GF-D8 (cell line): ENCODE results near the gene ENPP3.
"Not testable (repeated sequence)": the region's sequence is repeated elsewhere in the genome, so short reads cannot be mapped to it uniquely, and the experiment has no call there.

ENCODE experiments used
- DNase-seq: peaks from one replicate; lab custom pipeline; 2025; lab: John Stamatoyannopoulos, UW

ENPP3 gene

GRCh38 chr6:131685266-131685780 lies 48.2 kb downstream of the ENPP3 start:
- DNase-seq: no peak

GRCh38 chr6:131687022-131687421 lies 49.9 kb downstream of the ENPP3 start:
- DNase-seq: no peak

DNA sequence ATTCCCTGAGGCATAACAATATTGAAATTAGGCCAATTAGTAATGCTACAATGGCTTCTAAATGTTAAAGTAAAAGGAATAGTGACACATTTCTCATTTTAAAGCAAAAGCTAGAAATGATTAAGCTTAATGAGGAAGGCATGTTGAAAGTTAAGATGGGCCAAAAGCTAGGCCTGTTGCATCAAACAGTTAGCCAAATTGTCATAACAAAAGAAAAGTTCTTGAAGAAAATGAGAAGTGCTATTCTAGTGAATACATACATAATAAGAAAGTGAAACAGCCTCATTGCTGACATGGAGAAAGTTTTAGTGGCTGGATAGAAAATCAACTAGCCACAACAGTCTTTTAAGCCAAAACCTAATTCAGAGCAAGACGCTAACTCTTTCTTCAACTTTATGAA lies 51.2 kb downstream of the ENPP3 start:
- DNase-seq: no peak

GRCh38 chr6:131692031-131692430 lies 54.9 kb downstream of the ENPP3 start:
- no peak for DNase-seq

DNA sequence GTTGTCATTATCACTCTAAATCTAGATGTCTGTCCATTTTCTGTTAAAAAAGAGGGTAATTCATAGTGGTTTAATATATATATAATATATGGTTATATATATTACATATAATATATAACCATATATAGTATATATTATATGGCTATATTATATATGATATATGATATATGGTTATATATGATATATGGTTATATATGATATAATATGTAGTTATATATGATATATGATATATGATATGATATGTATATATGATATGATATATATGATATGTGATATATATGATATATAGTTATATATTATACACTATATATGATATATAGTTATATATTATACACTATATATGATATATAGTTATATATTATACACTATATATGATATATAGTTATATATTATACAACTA lies 55.5 kb downstream of the ENPP3 start:
- DNase-seq: no peak

GRCh38 chr6:131693384-131693783 lies 56.3 kb downstream of the ENPP3 start:
- DNase-seq: no peak

- no peak for DNase-seq
These were observed 57.8 kb downstream of the ENPP3 start for GRCh38 chr6:131694832-131695426.

GRCh38 chr6:131696956-131697355 lies 59.9 kb downstream of the ENPP3 start:
- no peak for DNase-seq

DNA sequence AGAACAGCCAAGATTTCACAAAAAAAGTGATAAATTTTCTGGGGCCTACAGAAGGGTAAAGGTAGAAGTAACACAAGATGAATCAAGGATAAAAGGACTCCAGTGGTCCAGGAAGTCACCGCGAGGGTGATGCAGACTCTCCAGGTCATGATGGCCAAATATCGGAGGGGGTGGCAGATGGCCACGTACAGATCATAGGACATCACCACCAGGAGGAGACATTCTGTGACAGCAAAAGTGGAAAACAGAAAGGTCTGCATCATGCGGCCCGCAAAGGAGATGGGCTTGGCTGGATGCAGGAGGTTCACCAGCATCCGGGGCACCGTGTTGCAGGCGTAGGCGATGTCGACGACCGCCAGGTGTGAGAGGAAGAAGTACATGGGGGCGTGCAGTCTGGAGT lies 63.7 kb downstream of the ENPP3 start:
- DNase-seq: not testable (repeated sequence)

DNA sequence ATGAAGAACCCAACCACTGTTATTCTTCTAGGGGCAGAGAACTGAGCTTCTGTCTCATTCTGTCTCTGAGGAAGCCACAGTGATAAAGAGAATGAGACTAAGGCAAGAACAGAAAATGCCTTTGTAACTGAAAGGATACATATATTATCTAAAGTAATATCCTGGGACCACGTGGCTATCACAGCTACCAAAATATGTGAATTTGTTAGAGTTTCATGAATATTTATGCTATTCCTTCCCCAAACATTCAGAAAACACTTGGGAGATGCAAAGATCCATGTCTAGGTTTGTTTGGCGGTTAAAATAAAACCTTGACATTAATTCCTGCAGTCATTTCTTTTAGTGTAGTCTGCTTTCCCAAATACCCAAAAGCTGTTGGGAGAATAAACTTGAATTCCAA lies 66.8 kb downstream of the ENPP3 start:
- DNase-seq: not testable (repeated sequence)

GRCh38 chr6:131710917-131711316 lies 73.8 kb downstream of the ENPP3 start, which contains the start of gene CTAGE9:
TSS of gene CTAGE9 (minus strand) at chr6:131711017. CDS start at chr6:131711017, 0 bp downstream.
- DNase-seq: not testable (repeated sequence)

DNA sequence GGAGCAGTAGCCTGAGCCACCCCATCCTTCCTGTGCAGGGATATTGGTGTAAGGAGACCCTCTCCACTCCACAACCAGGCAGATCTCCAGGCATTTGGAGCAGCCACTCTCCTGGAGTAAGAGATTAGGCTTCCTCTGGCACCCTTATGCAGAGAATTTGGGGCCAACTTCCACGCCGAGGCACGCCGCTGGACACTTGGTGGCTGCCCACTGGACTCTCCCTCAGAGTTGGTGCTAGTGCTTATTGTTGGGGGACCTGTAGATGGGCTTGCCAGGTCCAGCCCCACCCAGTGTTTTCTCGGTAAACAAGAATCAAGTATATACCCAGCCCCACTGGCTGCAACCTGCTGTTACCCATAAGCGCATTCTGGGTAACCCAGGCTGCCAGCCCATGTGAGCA lies 78.5 kb downstream of the ENPP3 start:
- DNase-seq: not testable (repeated sequence)

DNA sequence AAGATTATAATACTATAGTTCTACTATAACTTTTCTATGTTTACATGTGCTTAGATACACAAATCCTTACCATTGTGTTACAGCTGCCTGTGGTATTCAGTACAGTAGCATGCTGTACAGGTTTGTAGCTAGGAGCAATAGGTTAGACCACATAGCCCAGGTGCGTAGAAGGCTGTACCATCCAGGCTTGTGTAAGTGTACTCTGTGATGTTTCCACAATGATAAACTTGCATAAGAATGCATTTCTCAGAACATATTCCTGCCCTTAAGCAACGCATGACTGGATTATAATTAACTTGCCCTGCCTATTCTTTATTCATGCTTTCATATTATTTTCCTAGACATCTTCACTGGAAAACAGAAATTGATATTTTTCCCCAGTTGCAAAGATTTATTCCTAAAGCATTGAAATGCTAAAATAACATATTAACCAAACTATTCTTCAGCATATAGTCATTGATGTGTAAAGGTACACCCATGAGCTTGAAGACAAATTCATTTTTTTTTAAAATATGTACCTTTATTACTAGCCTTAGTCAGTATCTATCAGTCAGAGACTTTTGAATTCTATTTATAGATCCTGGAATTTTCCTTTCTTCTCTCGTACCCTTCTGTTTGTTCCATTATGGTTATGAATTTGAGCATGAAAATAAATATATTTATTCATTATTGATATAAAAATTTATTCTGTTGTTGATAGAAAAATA lies 80.9 kb downstream of the ENPP3 start:
- no peak for DNase-seq

GRCh38 chr6:131721161-131721560 lies 84.1 kb downstream of the ENPP3 start:
- DNase-seq: no peak

- no peak for DNase-seq
These were observed 87.0 kb downstream of the ENPP3 start for GRCh38 chr6:131724114-131724513.

DNA sequence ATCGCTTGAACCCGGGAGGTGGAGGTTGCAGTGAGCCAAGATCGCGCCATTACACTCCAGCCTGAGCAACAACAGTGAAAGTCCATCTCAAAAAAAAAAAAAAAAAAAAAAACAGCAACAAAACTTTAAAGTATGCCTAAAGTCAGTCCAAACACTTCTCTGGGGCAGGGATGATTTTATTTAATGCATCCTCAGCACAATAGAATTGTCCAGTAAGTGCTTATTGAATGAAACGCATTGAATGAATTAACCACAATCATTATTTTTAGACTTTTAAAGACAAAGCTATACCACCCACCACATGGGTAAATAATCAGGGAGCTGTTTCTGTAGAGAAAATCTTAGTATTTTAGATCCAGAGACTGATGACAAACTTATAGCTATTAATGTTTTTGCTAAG lies 90.4 kb downstream of the ENPP3 start:
- no peak for DNase-seq

GRCh38 chr6:131727868-131728267 lies 90.8 kb downstream of the ENPP3 start:
- DNase-seq: no peak

DNA sequence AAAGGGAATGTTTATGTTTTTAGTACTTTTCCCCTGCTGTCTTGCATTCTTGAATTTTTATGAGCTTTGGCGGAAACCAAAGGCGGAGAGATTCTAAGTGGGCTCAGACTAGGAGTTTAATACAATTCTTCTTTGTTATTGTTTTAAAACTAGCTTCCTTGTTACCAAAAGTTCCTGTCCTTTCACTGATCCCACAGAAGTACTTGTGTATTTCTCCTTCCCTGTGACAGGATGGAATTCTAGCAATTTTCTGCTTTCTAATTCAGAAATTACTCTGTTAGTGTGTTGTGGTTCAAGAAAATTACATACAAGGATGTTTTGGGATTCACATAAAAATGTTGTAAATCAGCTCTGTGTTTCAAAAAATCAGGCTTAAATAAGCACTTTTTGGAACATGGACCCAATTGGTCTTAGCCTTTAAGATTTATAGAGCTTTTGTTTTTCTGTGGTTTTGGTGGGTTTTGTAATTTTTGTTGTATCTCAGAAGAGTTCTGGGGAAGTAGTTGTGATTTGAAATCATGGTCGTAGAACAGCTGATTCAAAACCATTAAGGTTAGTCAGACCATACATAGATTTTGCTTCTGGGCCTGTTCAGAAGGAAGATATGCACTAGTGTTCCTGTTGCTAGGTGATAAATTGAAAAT lies 91.3 kb downstream of the ENPP3 start:
- no peak for DNase-seq

GRCh38 chr6:131729550-131729949 lies 92.4 kb downstream of the ENPP3 start:
- DNase-seq: no peak

DNA sequence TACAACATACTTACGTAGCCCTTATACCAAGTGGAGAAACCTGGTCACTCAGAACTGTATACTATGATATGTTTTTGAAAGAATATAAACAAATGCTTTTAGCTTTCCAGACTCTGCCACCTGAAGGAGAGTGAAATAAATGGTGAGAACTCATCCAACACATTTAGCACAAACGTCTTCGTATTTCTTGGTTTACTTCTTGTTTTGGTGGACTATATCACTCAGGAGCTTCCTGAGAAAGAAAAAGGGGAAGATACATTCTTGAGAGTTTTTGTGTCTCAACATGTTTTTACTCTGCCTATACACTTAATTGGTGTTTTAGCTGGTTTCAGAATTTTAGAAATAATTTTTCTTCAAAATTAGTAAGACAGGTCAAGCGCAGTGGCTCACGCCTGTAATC lies 93.2 kb downstream of the ENPP3 start:
- DNase-seq: no peak

- no peak for DNase-seq
These were observed 94.1 kb downstream of the ENPP3 start for GRCh38 chr6:131731224-131731623.

- no peak for DNase-seq
These were observed 96.4 kb downstream of the ENPP3 start for GRCh38 chr6:131733376-131734016.
